Peyer's patch (tissue), 4 donors: ENCODE measurements around the gene HPCAL1.

Experiments
- CTCF ChIP-seq, 6 experiments: fragments of 450-650 bp in 4 of 6; fragments of 200-600 bp in 2 of 6; sonication (generic) in 1 of 6; IDR thresholded peaks; one replicate each; pipeline ENCODE4 v1.5.1; 2017 to 2019; ENCODE audit warnings: antibody characterized with exemption in 6 of 6, mild to moderate bottlenecking in 3 of 6, moderate library complexity in 1 of 6
- POLR2A ChIP-seq, 2 donors: fragments of 450-650 bp; IDR thresholded peaks; one replicate each; pipeline ENCODE4 v1.5.1; 2017; ENCODE audit warnings: antibody characterized with exemption in 2 of 2, mild to moderate bottlenecking in 2 of 2, moderate library complexity in 2 of 2

- no peak for TF ChIP-seq CTCF (IDR thresholded peaks at IDR 0.05)
- TF ChIP-seq POLR2A (IDR thresholded peaks at IDR 0.05), result no peak
Measured at GRCh38 chr2:10422251-10422650, 119.5 kb downstream of the HPCAL1 start.
